NCI-H2107 treated with DMSO at 0.1 percent for 48 hours (cell line): ENCODE measurements around the gene RPH3AL.
"Not testable (repeated sequence)": the region's sequence is repeated elsewhere in the genome, so short reads cannot be mapped to it uniquely, and the experiment has no call there.

ENCODE experiments used
- DNase-seq: peaks from one replicate; lab custom pipeline; 2025; ENCODE audit not compliant: unreplicated experiment; lab: John Stamatoyannopoulos, UW

The RPH3AL gene

GRCh38 chr17:283911-284675 is 68.5 kb downstream of the RPH3AL start:
- DNase-seq: no peak

- no peak for DNase-seq
These were observed 69.4 kb downstream of the RPH3AL start for GRCh38 chr17:282912-283882.

DNA sequence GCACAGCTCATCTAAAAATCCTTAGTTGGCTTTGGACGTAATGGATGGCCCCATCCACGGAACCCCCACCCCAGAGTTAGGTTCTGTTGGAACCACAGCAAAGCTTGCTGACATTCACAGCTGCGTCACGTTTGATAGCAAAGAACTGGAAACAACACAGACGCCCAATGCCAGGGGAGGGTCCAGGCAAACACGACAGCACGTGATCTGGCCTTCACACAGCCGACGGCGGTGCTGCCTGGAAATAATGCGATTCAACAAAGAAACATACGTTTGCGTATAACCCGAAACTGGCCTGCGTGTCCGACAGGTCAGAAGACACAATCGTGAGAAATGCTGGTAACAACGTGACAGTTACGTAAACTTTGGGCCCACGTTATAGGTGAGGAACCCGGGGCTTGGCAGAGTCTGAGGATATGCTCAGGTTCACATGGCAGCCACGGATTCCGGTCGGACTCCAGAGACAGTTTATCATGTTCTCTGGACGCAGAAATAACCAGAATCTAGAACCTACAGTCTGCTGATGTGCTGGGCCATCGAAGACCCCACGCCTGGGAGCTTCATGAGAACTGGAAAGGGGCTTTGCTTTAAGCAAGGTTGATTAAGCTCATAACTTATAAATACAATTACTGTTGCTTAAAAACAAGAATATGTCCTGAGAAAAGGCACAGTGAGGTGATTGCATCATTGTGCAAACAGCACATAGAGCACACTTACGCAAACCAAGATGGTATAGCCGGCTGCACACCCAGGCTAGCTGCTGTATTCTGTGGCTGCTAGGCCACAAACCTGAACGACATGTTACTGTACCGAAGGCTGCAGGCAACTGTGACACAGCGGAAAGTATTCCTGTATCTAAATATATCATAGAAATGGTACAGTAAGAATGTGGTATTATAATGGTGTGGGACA is 70.4 kb downstream of the RPH3AL start:
- no peak for DNase-seq

GRCh38 chr17:281365-281999 is 71.1 kb downstream of the RPH3AL start:
- DNase-seq: no peak

- no peak for DNase-seq
These were observed 71.7 kb downstream of the RPH3AL start for GRCh38 chr17:280901-281300.

- no peak for DNase-seq
These were observed 72.4 kb downstream of the RPH3AL start for GRCh38 chr17:280216-280615.

DNA sequence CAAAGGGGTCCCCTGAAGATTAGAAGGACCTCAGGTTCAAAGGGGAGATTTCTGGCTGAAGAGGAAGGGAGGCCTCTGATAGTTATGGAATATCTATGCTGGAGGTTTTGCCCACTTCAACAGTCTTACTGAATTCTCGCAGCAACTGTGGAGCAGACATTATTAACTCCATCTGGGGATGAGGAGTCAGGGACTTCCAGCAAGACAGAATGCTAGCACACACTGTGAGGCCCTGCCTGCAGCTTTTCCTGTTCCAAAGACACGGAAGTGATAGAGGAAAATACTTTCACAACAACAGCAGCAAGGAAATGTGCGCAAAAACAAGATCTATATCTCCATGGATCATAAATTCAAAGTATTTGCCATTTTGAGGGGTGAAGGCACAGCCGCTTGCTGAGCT is 72.8 kb downstream of the RPH3AL start:
- DNase-seq: no peak

GRCh38 chr17:279331-279730 is 73.3 kb downstream of the RPH3AL start:
- DNase-seq: no peak

DNA sequence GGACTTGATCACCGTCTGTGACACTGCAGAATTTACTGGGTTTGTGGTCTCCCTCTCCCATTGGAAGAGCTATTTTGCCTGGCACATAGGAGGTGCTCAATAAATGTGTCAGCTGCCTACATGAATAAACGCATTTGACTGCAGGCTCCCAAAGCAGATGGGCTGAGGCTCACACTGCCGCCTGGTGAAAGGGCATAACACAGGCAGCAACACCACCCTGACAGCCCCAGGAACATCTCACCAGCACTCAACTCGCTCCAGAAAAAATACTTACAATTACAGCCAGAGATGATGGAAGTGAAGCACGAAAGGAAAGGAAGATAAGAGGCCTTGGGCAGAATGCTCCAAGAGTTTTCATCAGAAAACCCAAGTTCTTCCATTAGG is 73.9 kb downstream of the RPH3AL start:
- no peak for DNase-seq

DNA sequence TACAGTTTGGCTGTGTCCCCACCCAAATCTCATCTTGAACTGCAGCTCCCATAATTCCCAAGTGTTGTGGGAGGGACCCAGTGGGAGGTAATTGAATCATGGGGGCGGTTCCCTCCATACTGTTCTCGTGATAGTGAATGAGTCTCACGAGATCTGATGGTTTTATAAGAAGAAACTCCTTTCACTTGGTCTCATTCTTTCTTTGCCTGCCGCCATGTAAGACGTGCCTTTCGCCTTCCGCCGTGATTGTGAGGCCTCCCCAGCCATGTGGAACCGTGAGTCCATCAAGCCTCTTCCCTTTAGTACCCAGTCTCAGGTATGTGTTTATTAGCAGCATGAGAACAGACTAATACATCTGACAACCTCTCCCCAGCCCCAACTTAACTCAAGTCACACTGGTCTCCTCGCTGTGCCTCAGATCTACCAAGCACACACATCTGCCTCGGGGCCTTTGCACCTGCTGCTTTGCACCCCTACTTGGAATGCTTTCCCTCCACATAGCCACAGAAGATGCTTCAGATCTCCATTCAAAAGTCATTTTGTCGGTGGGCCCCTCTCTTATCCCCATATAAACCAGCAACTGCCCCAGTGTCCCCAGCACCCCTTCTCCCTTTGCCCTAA is 74.4 kb downstream of the RPH3AL start:
- no peak for DNase-seq

- DNase-seq: no peak
These were observed 77.7 kb downstream of the RPH3AL start for GRCh38 chr17:274902-275301.

DNA sequence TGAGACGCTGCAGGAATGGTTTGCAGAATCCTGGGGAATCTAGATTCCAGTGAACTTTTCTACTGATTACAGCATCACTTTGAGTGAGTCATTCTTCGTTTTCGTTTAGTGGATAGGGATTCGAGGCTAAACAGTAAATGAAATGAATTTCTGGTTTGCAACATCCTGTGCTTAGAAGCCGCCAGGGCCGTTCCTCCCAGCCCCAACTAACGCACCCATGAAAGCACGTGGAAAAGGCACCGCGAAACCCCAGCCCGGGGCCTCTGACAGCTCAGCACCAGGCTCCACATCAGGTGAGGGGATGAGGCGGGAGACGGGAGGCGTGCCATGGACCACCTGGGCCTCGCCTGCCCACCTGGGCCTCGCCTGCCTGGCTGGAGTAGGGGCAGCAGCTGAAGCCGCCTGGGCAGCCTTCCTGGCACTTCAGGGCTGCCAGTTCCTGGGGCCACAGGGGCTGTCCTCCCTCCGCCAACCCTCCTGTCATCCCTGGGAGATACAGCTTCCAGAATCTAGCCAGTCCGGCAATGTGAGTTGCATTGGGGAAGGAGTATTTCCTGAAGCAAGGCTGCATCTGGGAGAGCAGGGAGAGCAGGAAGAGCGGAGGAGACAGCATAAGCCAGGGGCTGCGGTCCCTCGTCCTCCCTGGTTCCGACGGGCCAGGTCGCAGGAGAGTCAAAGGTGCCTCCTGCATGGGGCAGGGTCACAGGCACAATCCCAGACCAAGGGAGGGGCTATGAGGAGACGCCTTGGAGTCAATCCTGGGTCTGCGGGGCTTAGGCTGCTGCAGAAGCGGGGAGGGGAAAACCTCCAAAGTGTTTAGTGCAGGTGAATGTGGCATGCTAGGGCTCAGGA is 78.4 kb downstream of the RPH3AL start:
- DNase-seq: no peak

- not testable (repeated sequence) for DNase-seq
These were observed 79.8 kb downstream of the RPH3AL start for GRCh38 chr17:272856-273255.

GRCh38 chr17:271928-272623 is 80.5 kb downstream of the RPH3AL start:
- DNase-seq: not testable (repeated sequence)

DNA sequence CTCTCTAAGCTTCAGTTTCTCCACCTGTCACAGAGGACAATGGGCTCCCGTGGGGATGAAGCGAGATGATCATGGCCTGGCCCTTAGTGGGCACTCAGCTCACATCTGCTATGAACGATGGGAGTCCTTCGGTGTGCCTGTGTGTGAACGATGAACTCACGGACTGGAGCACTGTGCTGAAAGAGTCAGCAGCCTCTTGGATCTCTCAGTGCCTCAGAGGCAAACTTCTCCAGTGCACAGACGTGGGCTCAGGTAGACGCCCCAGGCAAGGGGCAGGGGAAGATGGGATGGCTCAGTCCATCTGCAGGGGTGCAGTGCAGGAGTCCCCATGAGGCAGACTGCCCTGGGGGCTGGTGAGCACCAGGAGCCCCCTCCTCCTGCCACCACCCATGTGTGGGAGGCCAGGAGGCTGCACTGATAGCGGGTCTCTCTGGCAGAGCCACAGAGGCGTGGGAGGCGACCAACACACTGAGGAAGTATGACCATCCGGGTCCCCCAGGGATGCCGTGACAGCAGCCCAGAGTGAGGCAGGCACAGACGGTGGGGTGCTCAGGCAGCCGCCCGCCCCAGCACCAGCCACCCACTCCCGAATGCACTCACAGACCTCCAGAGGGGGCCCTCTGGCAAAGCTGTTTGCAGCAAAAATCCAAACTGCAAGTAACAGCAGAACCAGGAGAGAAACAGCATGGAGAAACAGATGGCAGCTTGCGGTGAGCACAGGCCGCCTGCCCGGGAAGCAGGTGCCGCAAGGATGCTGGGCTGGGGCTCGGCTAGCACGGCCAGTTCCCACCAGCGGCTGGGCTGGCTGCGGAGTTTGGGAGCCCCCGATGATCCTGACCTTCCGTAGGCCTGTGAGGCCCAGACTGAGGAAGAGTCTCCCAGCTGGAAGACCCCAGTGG is 82.7 kb downstream of the RPH3AL start:
- no peak for DNase-seq

- DNase-seq: no peak
These were observed 85.6 kb downstream of the RPH3AL start for GRCh38 chr17:266701-267667.
